GM12874 (cell line): ENCODE measurements around the gene CNST.

Experiments
- CTCF ChIP-seq: IDR thresholded peaks from 2 replicates; pipeline ENCODE4 v1.5.1; 2011; ENCODE audit warnings: low read depth, mild to moderate bottlenecking, control low read depth, low read length, moderate library complexity; ENCODE audit not compliant: insufficient read depth

Gene CNST

GRCh38 chr1:246537887-246538286, 28.4 kb upstream of the CNST start:
- no peak for TF ChIP-seq CTCF

GRCh38 chr1:246540738-246541491, 25.3 kb upstream of the CNST start:
- no peak for TF ChIP-seq CTCF

- no peak for TF ChIP-seq CTCF
These were observed 22.3 kb upstream of the CNST start for GRCh38 chr1:246544001-246544400.

GRCh38 chr1:246549665-246550064, 16.6 kb upstream of the CNST start:
- TF ChIP-seq CTCF, result no peak

- TF ChIP-seq CTCF, result no peak
These were observed 15.9 kb upstream of the CNST start for GRCh38 chr1:246550402-246550801.

GRCh38 chr1:246552110-246552509, 14.1 kb upstream of the CNST start:
- no peak for TF ChIP-seq CTCF

- TF ChIP-seq CTCF, result no peak
These were observed 12.1 kb upstream of the CNST start for GRCh38 chr1:246554201-246554600.
